K562 (cell line): Measurements from ENCODE around the gene ZNF316. TPM values are rescaled to one million over a fixed set of nuclear protein-coding genes. Genes with fewer than 3 reads are reported as not detected.

Experiments used
- CHAMP1 ChIP-seq: fragments of 450-650 bp; IDR thresholded peaks from 2 replicates; pipeline ENCODE4 v1.6.1; 2016; ENCODE audit warnings: mild to moderate bottlenecking
- CHD7 ChIP-seq: fragments of 200-600 bp; sonication (generic); IDR thresholded peaks from one replicate; pipeline ENCODE4 v1.6.1; 2012; ENCODE audit warnings: mild to moderate bottlenecking, low read depth, low read length, inconsistent platforms
- IRF2 ChIP-seq: sonication (generic); formaldehyde crosslinking; IDR thresholded peaks from 2 replicates; pipeline ENCODE4 v1.8.1; 2022; ENCODE audit warnings: mild to moderate bottlenecking, missing genetic modification reagents
- RBM15 ChIP-seq: fragments of 200-400 bp; formaldehyde crosslinking; IDR thresholded peaks from 2 replicates; pipeline ENCODE4 v1.6.1; 2018; ENCODE audit warnings: mild to moderate bottlenecking, low read length, moderate library complexity; ENCODE audit not compliant: insufficient read depth
- RCOR1 ChIP-seq, 2 experiments: IDR thresholded peaks; 2 replicates each; pipeline ENCODE4 v1.6.1; 2012; ENCODE audit warnings: low read depth in 2 of 2, low read length in 2 of 2, borderline replicate concordance in 1 of 2, improper control_type of control experiment in 1 of 2
- polyA plus RNA-seq, 8 experiments: library from polyadenylated mRNA; depleted of rRNA in 4 of 8; stranded (reverse) in 5 of 8; unstranded in 3 of 8; fragments of >200 nt; fragmentation: Nextera tagmentation in 2 of 8; fragmentation: Illumina TruSeq in 1 of 8; extraction: Ambion mirVana in 2 of 8; extraction: Trizol in 1 of 8; gene quantifications; 2 replicates each; pipeline versions ENCODE4 v1.2.1 to v1.2.3, GENCODE V29; 2011 to 2014; ENCODE audit warnings: inconsistent platforms in 1 of 8, missing spikeins in 1 of 8
- total RNA-seq, 7 experiments: library from RNA; depleted of rRNA in 6 of 7; stranded (reverse); fragments of >200 nt in 6 of 7; fragmentation: Illumina TruSeq in 2 of 7; extraction: Trizol in 2 of 7; gene quantifications; 2 replicates each; pipeline versions ENCODE4 v1.2.1 to v1.2.3, GENCODE V29; 2011 to 2021; ENCODE audit warnings: low replicate concordance in 1 of 7

ZNF316 gene
- total and polyA plus RNA-seq, 9 of the 15 experiments (the other 6 are each of a cell fraction or from before 2014, with no cell fraction given) = 0.10 to 34.0 (median 8.6) TPM

GRCh38 chr7:6622134-6622710, 14.9 kb upstream of the ZNF316 start (continued):
- TF ChIP-seq CHAMP1 (no peak), IRF2 (CRISPR knock-in tag) (no peak), RCOR1 (IDR thresholded peaks at IDR 0.05; ENCODE audit: borderline replicate concordance in 1 of 2, low read depth in 2 of 2, low read length in 2 of 2) (no peak), CHD7 (no peak), RBM15 (no peak)
